Embryonic facial prominence (tissue), 1 donor: Measurements from ENCODE around the gene TMC6.

Source experiments
- DNase-seq: peaks from one replicate; pipeline ENCODE4 v3.0.0-alpha.2; 2016; ENCODE audit errors: extremely low spot score

TMC6 gene

DNA sequence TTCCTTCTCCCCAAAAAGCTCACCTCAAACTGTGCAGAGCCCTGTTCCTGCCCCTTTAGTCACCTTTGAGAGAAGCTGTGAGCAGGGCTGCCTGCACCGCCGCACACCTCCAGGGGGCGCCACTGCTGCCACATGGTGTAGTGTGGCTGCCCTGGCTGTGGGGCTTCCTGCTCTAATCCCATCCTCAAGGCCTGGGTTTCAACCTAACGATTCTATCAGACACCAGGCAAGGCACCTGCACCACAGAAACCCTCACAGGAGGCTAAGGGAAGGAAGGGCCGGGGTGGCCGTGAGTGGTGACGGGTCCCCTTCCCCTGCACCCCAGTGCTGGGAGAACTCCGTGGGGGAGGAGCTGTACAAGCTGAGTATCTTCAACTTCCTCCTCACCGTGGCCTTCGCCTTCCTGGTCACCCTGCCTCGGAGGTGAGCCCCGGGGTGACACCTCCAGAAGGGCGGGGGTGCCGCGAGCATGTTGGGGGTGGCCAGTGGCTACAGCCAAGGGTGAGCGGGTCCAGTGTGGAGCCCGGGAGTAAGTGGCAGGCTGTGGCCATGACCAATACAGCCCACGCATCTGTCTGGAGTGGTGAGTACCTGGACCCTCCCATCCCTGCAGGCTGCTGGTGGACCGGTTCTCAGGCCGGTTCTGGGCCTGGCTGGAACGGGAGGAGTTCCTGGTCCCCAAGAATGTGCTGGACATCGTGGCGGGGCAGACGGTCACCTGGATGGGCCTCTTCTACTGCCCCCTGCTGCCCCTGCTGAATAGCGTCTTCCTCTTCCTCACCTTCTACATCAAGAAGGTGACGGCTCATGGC lies 9.0 kb upstream of the TMC6 start:
- no peak for DNase-seq

DNA sequence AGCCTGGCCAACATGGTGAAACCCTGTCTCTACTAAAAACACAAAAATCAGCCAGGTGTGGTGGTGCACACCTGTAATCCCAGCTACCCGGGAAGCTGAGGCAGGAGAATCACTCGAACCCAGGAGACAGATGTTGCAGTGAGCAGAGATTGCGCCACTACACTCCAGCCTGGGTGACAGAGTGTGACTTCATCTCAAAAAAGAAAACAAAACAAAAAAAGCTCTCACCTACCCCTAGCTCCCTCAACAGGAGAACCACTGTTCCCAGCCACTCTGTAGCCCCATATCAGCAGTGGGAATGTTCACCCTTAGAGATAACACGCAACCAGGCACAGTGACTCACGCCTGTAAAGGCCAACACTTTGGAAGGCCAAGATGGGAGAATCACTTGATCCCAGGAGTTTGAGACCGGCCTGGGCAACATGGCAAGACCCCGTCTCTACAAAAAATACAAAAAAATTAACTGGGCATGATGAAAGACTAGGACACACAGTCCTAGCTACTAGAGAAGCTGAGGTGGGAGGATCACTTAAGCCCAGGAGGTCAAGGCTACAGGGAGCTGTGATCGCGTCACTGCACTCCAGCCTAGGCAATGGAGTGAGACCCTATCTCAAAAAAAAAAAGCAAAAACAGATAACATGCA lies 7.4 kb upstream of the TMC6 start:
- no peak for DNase-seq

DNA sequence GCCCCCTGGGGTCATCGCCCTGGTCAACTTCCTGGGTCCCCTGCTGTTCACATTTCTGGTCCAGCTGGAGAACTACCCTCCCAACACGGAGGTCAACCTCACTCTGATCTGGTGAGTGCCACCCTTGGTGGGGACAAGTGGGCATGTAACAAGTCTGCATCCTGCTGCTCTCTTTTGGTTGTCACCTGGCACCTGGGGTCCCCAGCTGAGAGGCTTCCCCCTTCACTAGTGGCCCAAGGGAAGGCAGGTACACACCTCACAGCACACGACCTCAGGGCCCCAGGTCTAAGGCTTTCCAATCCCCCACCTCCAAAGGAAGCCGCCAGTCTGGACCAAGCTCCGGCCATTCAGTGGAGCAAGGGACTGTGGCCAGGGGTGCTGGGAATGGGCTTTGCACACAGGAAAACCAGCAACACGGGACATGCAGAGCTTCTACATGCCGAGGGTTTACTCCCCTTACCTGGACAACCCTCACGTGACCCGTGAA lies 6.4 kb upstream of the TMC6 start:
- DNase-seq = no peak

DNA sequence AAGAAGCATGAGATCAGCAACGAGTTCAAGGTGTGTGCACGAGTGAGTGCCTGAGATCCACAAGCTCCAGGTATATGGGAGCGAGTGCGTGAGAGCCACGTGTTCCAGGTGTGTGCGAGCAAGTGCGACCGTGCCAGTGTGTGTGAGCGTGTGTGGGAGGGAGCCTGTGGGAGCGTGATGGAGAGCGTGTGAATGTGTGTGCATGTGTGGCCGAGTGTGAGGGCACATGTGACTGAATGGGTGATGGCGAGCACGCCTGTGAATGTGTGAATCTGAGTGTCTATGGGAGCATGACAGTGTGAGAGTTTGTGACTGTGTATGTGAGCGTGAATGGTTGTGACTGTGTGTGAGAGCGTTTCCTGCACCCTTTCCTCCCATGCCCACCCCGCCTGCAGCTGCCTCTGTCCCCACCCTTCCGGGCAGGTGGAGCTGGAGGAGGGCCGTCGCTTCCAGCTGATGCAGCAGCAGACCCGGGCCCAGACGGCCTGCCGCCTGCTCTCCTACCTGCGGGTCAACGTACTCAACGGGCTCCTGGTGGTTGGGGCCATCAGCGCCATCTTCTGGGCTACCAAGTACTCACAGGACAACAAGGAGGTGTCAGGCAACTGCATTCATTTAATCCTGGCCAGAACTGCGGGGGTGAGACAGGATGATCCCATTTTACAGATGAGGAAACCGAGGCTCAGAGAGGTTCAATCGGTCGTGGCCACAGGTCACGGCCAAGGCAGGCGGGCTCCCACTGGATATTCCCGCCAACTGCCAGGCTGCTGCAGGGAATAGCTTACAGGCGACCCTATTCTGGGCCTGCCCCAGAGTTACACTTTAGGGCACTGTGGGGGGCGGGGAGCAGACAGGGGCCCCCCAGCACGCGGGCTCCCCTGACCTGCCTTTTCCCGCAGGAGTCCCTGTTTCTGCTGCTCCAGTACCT lies 5.7 kb upstream of the TMC6 start:
- DNase-seq = no peak

DNA sequence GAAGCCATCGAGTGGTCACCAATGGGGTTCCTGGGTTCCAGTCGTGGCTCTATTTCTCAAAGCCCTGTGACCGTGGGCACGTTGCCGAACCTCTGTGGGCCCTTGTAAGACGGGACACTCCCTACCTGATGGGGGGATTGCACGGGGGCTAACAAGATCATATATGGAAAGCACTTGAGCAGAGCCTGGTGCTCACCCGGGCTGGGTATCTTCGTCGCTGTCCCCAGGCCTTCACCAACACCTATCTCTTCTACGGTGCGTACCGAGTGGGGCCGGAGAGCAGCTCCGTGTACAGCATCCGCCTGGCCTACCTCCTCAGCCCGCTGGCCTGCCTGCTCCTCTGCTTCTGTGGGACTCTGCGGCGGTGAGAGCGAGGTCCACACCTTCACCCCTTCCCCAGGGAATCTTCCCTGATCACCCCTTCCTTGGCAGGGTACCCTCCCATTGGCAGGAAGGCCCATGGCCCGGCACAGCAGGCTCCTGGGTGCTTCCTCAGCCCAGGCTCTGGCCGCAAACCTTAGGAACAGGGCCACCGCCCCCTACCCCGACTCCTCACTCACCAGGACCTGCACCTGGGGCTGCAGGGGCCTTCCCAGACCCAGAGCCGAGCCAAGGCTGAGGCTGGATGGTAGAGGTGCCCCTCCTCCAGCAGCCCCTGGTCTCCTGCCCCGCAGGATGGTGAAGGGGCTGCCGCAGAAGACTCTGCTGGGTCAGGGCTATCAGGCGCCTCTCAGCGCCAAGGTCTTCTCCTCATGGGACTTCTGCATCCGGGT lies 4.8 kb upstream of the TMC6 start:
- DNase-seq = no peak

DNA sequence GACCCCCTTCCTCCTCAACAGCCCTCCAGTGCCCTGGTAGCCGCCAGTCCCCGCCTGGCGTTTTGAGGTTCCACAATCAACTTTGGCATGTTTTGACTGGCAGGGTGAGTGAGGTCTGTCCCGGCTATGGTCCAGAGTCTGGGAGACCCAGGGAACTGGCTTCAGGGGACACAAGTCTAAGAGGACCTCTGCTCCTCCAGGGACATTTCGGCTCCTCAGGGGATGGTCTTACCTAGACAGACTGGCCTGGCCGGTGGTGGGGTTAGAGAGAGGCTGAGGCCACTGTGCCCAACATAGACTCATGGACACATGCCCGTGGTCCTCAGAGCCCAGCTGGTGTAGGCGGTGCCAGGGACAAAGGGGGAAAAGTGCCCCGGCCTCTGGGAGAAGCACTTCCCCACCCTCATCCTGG lies 4.2 kb upstream of the TMC6 start:
- no peak for DNase-seq

DNA sequence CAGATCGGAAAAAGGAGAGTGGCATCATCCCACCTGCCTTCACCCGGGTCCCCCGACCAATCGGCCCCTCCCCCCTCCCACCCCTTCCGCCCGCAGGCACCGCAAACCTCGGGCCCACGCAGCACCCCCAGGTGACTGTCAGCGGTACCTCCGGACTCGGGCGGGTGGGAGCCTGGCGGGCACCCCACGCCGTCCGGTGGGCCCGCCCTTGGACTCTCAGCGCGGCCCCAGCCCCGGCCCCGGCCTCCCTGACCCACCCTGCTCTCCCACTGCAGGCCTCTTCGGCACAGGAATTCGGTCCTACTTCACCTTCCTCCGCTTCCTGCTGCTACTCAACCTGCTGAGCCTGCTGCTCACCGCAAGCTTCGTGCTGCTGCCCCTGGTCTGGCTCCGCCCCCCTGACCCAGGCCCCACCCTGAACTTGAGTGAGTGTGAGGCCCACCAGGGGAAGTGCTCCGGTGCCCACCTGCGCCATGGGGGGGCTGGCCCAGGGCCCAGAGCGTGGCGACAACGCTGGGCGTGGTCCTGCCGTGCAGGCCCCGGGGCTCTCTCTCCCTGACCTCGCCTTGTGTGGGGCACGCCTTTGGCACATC lies 3.6 kb upstream of the TMC6 start:
- no peak for DNase-seq

DNA sequence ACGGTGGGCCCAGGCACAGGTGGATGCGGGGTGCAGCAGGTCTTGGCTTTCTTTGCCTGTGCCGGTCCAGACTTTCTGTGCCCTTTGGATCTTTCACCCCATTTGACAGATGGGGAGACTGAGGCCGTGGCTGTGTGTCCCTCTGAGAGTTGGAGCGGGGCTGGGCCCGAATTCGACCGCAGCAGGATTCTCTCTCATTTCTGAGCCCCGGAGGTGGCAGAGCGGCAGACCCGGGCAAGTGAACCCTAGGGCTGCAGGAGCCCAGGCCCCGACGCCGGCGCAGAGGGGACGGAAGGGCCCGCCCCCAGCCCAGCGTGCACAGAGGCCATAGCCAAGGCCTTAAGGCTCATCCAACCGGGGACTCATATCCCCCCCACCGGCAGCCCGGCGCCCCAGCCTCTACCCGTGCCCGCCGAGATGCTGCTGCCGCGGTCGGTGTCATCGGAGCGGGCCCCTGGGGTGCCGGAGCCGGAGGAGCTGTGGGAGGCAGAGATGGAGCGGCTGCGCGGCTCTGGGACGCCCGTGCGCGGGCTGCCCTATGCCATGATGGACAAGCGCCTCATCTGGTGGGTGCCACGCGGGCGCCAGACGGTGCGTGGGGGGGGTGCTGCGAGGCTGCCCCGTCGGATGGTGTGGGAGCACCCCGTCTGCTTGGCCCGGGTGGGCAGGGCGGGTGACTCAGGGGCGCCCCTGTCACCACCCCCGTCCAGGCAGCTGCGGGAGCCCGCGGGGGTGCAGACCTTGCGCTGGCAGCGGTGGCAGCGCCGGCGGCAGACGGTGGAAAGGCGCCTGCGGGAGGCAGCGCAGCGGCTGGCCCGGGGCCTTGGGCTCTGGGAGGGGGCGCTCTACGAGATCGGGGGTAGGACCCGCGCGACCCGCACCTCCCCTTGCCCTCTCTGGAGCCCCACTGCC lies 2.9 kb upstream of the TMC6 start:
- no peak for DNase-seq

DNA sequence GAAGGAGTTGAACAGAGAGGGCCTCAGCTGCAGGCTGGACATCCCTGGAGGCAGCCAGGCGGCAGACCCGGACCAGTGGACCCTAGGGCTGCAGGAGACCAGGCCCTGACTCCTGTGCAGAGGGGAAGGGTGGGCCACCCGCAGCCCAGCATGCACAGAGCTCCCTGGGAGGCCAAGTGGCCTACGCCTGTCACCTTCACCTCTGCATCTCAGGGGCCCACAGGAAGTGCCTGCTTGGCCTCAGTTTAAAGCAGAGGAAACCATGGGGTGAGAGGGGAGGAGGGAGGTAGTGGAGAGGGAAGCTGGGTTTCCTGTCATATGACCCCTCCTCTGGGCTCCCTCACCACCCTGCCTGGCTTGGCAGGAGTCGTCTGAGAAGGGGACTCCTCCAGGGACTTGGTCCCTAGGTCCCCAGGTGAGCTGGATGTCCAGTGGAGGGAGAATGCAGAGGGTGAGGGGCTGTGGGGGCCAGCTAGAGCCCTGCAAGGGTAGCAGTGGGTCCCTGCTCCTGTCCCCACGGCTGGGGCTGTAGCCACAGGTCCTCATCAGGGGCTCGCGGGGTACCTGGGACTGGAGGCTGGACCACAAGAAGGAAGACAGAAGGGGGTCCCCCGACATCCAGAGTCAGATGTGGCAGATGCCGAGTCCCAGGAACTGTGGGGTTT lies 2.0 kb upstream of the TMC6 start, which contains the start of gene TMC8:
TSS of gene TMC8 (plus strand) at position 335 of the 665 bp plus-strand sequence. CDS start 818 bp downstream, outside the sequence.
- DNase-seq = no peak

DNA sequence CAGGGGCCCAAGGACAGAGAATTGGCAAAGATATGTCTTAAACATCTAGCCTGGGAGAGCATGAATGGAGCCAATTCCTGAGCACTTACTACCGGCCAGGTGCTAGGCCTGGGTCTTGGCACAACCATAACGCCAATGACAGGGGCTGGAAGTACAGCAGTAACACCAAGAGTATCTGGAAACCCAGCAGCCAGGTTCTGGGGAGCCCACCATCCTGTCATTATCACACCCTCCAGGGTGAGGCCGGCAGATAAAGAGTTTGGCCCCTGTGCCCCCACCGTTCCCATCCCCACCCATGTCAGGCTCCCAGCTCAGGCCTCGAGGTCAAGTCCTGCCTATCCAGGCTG lies 1.5 kb upstream of the TMC6 start:
- no peak for DNase-seq

DNA sequence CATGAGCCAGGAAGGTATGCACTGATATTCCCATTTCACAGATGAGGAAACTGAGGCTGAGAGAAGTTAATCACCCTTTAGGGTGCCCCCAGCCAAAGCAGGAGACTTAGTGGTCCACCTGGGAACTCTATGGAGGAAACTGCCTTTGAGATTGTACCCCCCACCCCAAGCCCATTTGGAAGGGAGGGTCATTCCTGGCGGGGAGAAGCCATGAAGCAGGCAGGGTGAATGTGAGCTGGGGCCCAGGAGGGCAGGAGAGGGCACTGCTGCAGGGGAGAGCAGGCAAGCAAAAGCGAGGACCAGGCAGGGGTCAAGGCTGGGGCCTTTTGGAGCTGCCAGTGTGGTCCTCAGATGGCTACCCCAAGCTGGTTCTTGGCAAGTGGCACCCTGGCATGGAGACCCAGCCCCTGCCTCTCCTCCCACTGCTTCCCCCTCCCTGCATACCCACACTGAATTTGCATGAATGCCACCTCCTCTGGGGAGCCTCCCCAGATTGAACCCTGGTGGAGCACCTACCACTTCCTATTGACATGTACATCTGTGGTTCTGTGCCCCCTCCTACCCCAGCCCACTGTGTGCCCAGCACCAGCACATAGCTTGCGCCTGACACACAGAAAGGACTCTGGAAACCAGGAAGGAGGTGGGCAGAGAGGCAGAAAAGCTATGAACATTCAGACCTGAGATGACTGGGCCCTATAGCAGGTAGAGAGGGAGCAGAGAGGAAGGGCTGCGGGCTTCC lies 965 bp upstream of the TMC6 start:
- no peak for DNase-seq

DNA sequence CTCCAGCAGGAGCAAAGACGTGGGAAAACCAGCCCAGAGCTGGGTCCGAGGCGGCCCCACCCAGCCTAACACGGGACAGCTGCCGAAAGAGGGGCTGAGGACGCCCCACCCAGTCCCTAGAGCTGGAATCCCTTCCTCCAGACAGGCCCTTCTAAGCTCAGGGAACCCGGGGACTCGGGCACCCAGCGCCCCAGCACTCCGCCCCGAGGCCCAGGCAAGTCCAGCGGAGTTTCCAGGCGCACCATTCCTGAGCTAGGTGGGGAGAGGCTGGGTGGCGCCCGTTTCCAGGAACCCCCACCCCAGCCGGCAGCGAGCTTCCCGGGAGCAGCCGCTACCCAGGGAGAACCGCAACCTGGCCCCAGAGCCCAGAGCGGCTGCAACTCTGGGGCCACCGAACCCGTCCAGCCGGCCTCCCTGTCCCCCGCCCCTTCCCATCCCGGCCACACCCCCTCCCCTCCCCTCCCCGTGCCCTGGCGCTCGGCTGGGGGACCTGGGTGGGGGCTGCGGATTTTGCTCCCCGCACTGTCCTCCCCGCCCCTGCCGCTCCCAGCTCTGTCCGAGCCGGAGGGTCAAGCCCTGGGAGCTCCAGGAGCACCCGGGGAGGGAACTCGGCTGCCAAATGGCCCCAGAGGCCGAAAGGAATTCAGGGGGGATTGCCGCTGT lies 536 bp downstream of the TMC6 start:
- no peak for DNase-seq

DNA sequence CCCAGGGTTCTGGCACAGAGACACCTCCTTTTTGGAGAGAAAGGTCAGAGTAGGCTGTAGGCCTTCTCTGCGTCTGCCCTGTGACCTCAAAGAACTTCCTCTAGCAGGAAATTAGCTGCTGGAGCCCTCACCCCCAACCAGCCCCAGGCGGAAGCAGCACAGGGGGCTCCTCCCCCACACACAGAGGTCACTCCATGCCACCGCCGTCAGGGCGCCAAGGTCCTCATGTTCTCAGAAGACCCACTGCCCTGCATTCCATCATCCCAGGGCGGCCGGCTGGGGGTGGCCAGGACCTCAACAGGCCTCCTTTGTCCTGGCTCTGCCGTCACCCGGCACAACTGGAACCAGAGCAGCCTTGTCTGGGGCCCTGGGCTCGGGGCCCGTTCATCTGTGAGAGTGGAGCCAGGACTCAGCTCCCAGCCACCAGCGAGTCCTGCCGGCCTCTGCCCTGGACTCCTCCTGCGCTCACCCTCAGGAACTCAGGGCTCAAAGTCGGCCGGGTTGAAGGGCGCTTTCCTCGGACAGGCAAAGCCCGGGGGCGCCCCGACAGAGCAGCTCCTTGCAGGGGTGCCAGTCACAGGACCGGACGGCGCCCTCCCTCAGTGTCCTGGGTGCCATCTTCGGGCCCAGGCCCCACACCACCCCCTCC lies 1.2 kb downstream of the TMC6 start:
- DNase-seq = no peak

DNA sequence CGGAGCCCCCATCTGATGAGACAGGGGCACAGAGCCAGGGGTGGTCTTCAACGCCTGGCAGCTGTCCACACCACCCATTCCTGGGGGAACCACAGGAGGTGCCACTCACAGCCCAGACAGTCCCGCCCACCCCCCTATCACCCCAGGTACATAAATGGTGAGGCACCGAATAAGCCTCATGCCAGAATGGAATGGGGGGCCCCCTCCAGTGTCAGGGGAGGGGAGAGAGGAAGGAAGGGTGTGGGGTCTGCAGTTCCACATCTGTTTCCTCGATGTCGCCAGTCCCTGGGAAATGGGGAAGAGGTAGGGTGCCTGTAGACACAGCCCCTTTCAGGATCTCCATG lies 1.7 kb downstream of the TMC6 start:
- no peak for DNase-seq

DNA sequence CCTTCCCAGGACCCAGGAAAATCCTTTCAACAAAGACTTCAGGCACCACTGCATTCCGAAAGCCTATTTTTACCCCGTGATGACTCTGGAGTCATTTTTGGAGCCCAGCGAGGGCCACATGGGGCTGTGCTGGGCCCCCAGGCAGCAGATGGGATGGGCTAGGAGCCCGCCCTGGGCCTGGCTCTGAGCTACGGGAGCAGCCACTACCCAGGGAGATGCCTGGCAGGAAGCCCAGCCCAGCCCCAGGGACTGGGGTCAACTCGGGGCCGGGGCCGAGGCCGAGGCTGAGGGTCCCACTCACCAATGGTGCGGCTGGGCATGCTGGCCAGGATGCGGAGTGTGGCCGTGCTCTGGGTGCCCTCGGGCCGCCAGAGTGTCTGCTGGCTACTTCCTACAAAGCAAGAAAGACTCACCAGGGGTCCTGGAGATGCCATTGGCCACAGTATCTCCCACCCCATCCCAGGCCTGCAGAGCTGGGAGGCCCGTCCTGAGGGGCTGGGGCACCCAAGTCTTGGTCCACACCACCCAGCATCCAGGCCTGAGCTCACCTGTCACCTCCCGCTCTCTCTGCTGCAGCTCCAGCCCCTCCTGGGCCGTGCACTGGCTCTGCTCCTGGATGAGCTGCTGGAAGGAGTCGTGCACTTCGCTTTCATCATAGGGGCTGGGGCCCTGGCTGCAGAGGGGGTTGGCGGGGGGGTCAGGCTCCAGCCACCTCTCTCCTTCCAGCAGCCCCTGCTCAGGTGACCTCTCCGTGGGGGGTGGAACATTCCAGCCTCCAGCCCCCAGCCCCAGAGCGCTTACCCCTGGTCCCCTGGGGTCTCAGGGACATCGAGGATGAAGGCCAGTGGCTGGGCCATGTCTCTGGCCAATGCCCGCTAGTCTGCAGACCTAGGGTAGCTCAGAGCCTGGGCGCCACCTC lies 2.3 kb downstream of the TMC6 start:
- DNase-seq = no peak

DNA sequence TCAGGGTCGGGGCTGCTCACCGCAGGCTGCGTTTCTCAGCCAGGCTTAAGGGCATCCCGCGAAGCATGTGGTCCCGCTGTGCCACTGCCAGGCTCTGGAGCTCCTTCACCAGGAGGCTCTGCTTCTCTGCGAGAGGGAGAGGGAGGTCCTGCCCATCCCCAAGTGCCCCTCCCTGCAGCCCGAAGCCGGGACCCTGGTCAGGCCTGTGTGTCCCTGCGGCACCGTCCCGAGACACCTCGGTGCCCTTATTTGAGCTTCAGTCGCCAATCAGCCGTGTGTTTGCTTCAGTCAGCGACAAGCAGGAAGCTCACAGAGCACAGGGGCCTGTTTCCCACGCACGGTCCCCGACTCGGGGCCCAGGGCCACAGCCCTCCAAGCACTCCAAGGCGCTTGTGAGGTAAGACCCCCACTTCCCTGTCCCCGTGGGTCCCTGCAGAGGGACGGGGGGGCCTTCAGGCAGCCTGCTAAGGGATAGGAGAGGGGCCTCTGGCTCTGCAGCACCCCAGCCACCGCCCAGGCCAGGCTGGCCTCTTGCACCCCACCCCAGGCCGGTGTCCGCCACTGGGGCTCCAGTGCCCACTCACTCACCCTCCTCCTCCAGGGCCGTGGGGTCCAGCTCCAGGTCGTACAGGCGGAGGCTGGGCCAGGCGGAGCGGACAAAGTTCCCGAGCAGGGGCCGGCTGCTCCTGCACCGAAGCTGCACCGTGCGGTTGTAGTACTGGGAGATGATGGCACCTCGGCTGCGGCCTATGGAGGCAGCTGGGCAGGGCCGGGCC lies 3.2 kb downstream of the TMC6 start:
- DNase-seq = no peak
